ENCODE results near the gene WDR74.
"Not testable (repeated sequence)": the region's sequence is repeated elsewhere in the genome, so short reads cannot be mapped to it uniquely, and the experiment has no call there.

Gene WDR74

DNA sequence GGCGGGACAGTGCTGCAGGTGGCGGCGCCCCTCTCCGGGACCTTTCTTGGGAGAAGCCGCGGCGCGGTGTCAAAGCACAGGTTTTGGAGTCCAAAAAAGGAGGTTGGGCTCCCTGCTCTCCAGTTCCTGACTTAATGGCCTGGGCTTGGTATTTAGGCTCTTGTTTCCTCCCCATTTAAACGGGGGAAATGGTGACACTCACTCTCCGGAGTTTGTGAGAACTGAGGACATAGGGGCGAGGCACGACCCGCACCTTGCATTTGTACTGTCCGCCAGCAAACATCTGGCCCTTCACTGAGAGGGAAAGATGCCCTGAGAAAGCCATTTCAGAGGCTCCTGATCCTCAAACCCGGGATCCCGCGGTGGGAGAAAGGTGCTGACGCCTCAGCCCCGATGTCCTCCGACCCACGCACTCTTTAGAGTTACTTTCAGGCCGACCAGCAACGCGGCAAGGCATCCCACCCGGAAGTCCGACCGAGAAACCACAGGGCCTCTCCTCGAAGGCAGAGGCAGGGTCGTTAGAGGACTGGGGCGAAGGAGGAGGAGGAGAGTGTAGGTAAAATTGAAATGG is 2.9 kb upstream of the WDR74 start:
- H3K4me1 ChIP-seq (ENCODE audit: low read depth, poor library complexity, severe bottlenecking) = peaks cover 33% of the 10 kb centered on the region
- H3K36me3 ChIP-seq (ENCODE audit: insufficient read depth) = 0 out of 2 replicates have a peak, but pooled peaks cover 4% of the 10 kb centered on the region
- H3K4me2 ChIP-seq = peak overlapping the region; percentile 90
- no peaks in the 10 kb centered on the region for H4K20me1 ChIP-seq (ENCODE audit: insufficient read depth)
- H3K79me2 ChIP-seq (ENCODE audit: insufficient read depth, low read depth) = peaks cover 23% of the 10 kb centered on the region
- H3K9ac ChIP-seq = peak overlapping the region; percentile 86
- H2AFZ ChIP-seq (ENCODE audit: low read depth) = peak overlapping the region; percentile 51
- TF ChIP-seq, protein P1, sequence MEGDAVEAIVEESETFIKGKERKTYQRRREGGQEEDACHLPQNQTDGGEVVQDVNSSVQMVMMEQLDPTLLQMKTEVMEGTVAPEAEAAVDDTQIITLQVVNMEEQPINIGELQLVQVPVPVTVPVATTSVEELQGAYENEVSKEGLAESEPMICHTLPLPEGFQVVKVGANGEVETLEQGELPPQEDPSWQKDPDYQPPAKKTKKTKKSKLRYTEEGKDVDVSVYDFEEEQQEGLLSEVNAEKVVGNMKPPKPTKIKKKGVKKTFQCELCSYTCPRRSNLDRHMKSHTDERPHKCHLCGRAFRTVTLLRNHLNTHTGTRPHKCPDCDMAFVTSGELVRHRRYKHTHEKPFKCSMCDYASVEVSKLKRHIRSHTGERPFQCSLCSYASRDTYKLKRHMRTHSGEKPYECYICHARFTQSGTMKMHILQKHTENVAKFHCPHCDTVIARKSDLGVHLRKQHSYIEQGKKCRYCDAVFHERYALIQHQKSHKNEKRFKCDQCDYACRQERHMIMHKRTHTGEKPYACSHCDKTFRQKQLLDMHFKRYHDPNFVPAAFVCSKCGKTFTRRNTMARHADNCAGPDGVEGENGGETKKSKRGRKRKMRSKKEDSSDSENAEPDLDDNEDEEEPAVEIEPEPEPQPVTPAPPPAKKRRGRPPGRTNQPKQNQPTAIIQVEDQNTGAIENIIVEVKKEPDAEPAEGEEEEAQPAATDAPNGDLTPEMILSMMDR (conservative IDR thresholded peaks at IDR 0.05; ENCODE audit: low read depth, low read length) = no peak
- peak overlapping the region; percentile 95 for H3K27ac ChIP-seq
- H3K27me3 ChIP-seq (ENCODE audit: insufficient read depth, low read depth) = no peaks in the 10 kb centered on the region
- no peak overlapping the region for H3K4me3 ChIP-seq (IDR thresholded peaks at IDR 0.05; ENCODE audit: insufficient read depth, low read depth, low read length)

DNA sequence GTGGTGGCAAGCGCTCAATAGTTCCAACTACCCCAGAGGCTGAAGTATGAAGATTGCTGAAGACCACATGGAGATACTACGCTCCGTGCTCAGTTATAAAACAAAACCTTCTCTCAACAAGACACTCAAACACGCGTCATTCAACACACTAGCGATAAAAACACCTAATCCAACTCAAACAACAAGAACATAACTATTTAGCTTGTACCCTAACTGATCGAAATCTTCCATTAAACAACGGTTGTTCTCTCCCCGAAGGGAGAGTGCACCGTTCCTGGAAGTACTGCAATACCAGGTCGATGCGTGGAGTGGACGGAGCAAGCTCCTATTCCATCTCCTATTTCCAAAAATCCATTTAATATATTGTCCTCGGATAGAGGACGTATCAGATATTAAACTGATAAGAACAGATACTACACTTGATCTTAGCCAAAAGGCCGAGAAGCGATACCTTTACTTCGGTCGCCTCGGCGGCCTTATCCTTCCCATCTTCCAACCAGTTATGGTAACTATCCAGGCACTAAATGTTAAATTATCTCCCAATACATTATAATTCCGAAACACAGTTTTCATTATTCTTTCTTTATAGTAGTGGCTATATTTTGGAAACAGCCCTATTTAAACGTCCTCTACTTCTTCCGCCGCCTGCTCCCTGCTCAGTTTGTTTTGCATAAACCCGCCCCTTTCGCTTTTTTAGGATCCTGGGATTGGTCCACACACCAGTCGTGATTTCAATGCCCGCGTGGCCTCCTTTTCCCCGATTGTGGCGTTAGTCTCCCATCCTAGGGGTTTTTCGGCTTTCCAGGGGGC is 2.2 kb upstream of the WDR74 start:
- peak overlapping the region; percentile 95 for H3K27ac ChIP-seq
- H3K9ac ChIP-seq = peak overlapping the region; percentile 86
- peak overlapping the region; percentile 90 for H3K4me2 ChIP-seq
- H3K4me1 ChIP-seq (ENCODE audit: low read depth, poor library complexity, severe bottlenecking) = peaks cover 39% of the 10 kb centered on the region
- no peak overlapping the region for H3K4me3 ChIP-seq (IDR thresholded peaks at IDR 0.05; ENCODE audit: insufficient read depth, low read depth, low read length)
- peaks cover 6% of the 10 kb centered on the region; the same call in 1 of the 2 replicates for H3K36me3 ChIP-seq (ENCODE audit: insufficient read depth)
- H4K20me1 ChIP-seq (ENCODE audit: insufficient read depth) = no peaks in the 10 kb centered on the region
- peaks cover 30% of the 10 kb centered on the region for H3K79me2 ChIP-seq (ENCODE audit: insufficient read depth, low read depth)
- H3K27me3 ChIP-seq (ENCODE audit: insufficient read depth, low read depth) = no peaks in the 10 kb centered on the region
- TF ChIP-seq, protein P1 (conservative IDR thresholded peaks at IDR 0.05; ENCODE audit: low read depth, low read length) = no peak
- peak overlapping the region; percentile 51; the same call in 1 of the 2 replicates for H2AFZ ChIP-seq (ENCODE audit: low read depth)

DNA sequence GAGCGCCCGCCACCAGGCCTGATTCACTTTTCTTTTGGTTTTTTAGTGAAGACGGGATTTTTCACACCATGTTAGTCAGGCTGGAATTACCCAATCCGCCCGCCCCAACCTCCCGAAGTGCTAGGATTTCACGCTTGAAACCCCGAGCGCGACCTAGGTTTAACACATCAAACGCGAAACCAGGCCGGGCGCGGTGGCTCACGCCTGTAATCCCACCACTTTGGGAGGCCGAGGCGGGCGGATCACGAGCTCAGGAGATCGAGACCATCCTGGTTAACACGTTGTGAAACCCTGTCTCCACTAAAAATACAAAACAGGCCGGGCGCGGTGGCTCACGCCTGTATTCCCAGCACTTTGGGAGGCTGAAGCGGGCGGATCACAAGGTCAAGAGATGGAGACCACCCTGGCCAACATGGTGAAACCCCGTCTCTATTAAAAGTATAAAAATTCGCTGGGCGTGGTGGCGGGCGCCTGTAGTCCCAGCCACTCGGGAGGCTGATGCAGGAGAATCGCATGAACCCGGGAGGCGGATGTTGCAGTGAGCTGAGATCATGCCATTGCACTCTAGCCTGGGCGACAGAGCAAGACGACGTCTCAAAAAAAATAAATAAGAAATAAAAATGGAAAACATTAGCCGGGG is 1.5 kb upstream of the WDR74 start:
- H3K9ac ChIP-seq = peak overlapping the region; percentile 86
- peak overlapping the region; percentile 52; the same call in 1 of the 2 replicates for H2AFZ ChIP-seq (ENCODE audit: low read depth)
- not testable (repeated sequence) for H3K27me3 ChIP-seq (ENCODE audit: insufficient read depth, low read depth)

DNA sequence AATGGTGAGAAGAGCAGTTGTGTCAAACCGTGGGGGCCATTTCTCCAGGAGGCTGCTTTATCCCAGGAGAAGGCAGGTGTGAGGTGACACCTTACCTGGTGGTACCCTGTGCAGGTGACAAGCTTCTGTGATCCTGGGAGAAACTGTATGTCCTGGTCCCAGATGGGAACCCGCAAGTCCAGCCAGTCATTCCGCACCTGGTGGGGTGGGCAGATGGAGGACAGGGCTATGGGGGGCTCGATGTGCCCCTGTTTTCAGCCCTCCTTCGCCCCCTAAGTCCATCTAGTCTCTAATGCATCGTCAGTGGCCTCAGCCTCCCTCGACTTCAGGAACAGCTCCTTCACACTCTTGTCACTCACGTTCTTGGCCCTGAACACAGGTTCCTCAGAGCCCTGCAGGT is 4.1 kb downstream of the WDR74 start:
- H3K27me3 ChIP-seq (ENCODE audit: insufficient read depth, low read depth) = no peaks in the 10 kb centered on the region
- no peak overlapping the region for H3K27ac ChIP-seq
- H4K20me1 ChIP-seq (ENCODE audit: insufficient read depth) = no peaks in the 10 kb centered on the region
- H3K9ac ChIP-seq = no peak overlapping the region
- TF ChIP-seq, protein P1 (conservative IDR thresholded peaks at IDR 0.05; ENCODE audit: low read depth, low read length) = no peak
- no peak overlapping the region for H3K4me2 ChIP-seq
- no peak overlapping the region for H3K4me3 ChIP-seq (IDR thresholded peaks at IDR 0.05; ENCODE audit: insufficient read depth, low read depth, low read length)
- H3K4me1 ChIP-seq (ENCODE audit: low read depth, poor library complexity, severe bottlenecking) = peaks cover 51% of the 10 kb centered on the region
- no peak overlapping the region for H2AFZ ChIP-seq (ENCODE audit: low read depth)
- H3K79me2 ChIP-seq (ENCODE audit: insufficient read depth, low read depth) = peaks cover 56% of the 10 kb centered on the region
- H3K36me3 ChIP-seq (ENCODE audit: insufficient read depth) = peaks cover 6% of the 10 kb centered on the region; the same call in 1 of the 2 replicates

More for the DNA sequence above, 1.5 kb upstream of the WDR74 start:
- not testable (repeated sequence) for H3K4me3 ChIP-seq (IDR thresholded peaks at IDR 0.05; ENCODE audit: insufficient read depth, low read depth, low read length); H4K20me1 ChIP-seq (ENCODE audit: insufficient read depth); H3K36me3 ChIP-seq (ENCODE audit: insufficient read depth)
- H3K4me2 ChIP-seq = peak overlapping the region; percentile 90
- H3K79me2 ChIP-seq (ENCODE audit: insufficient read depth, low read depth) = peaks cover 37% of the 10 kb centered on the region
- peaks cover 46% of the 10 kb centered on the region for H3K4me1 ChIP-seq (ENCODE audit: low read depth, poor library complexity, severe bottlenecking)
- H3K27ac ChIP-seq = peak overlapping the region; percentile 95

Data from KMS-11 (cell line).